Muscle of leg (tissue), 11 donors: Measurements from ENCODE around the gene OSBPL8. TPM values are rescaled to one million over a fixed set of nuclear protein-coding genes. Genes with fewer than 3 reads are reported as not detected.
"Not testable (repeated sequence)": the region's sequence is repeated elsewhere in the genome, so short reads cannot be mapped to it uniquely, and the experiment has no call there.

Experiments
- DNase-seq: peaks from one replicate; pipeline ENCODE4 v3.0.0; 2013
- H3K27ac ChIP-seq: one replicate; pipeline ENCODE4 v1.5.1; 2013; ENCODE audit warnings: mild to moderate bottlenecking, low read length, control low read depth
- H3K27me3 ChIP-seq: one replicate; pipeline ENCODE4 v1.6.1; 2013; ENCODE audit warnings: low read length; ENCODE audit not compliant: control insufficient read depth, insufficient read depth
- H3K36me3 ChIP-seq: one replicate; pipeline ENCODE4 v1.6.1; 2013; ENCODE audit warnings: low read length; ENCODE audit not compliant: control insufficient read depth, insufficient read depth
- H3K4me1 ChIP-seq: one replicate; pipeline ENCODE4 v1.6.1; 2013; ENCODE audit warnings: low read length; ENCODE audit not compliant: control insufficient read depth, insufficient read depth
- H3K4me3 ChIP-seq: one replicate; pipeline ENCODE4 v1.5.1; 2013; ENCODE audit warnings: low read length, control low read depth
- H3K9me3 ChIP-seq: replicated peaks from 2 replicates; pipeline ENCODE4 v1.6.1; 2013; ENCODE audit warnings: low read depth, low read length; ENCODE audit not compliant: control insufficient read depth
- WGBS: methylation state at CpG from one replicate; pipeline ENCODE4 v1.1.5; 2013; ENCODE audit warnings: missing lambda C conversion rate; ENCODE audit not compliant: insufficient coverage; 5-methylcytosine and 5-hydroxymethylcytosine counted together
- polyA plus RNA-seq, 8 donors: library from polyadenylated mRNA; unstranded; fragments of 120-200 nt; gene quantifications; one replicate each; pipeline versions ENCODE4 v1.2.1 to v1.2.3, GENCODE V29; 2013; ENCODE audit warnings: inconsistent platforms in 1 of 8, low replicate concordance in 1 of 8; ENCODE audit not compliant: insufficient read length in 8 of 8, insufficient read depth in 1 of 8
- total RNA-seq: library from RNA; stranded (reverse); fragments of 120-200 nt; gene quantifications from one replicate; pipeline ENCODE4 v1.2.4, GENCODE V29; 2013

Gene OSBPL8
- total and polyA plus RNA-seq, 9 donors, result 14.5 to 36.4 (median 26.2) TPM

GRCh38 chr12:76472862-76473261 is 86.7 kb downstream of the OSBPL8 start:
- not testable (repeated sequence) for H3K36me3 ChIP-seq, H3K4me3 ChIP-seq, H3K27ac ChIP-seq, H3K27me3 ChIP-seq, DNase-seq, H3K9me3 ChIP-seq, H3K4me1 ChIP-seq
- no CpG with 5 or more reads among the region's 8 CpGs for WGBS

DNA sequence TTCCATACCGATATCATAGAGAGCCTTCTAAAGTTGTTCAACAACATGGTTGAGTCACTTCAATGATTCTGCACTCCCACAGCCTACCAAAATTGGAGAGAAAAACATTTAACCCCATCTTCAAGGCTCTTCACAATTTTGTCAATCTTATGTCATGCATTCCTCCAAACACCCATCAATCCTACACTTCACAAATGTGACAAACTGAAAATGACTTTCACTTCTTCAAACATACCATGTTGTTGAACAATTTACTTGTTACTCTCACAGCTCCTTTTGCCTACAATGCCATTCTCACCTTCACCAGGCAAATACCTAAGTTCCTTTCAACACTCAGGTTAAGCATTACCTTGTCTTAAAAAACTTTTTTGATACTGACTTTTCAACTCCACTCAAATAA is 88.0 kb downstream of the OSBPL8 start:
- H3K9me3 ChIP-seq, result no peaks in the 10 kb centered on the region
- 94% methylated on average over 1 of the region's 1 CpG for WGBS
- no peak overlapping the region for H3K27ac ChIP-seq
- H3K4me1 ChIP-seq, result no peaks in the 10 kb centered on the region
- no peak for DNase-seq
- no peaks in the 10 kb centered on the region for H3K27me3 ChIP-seq
- no peak overlapping the region for H3K4me3 ChIP-seq
- no peaks in the 10 kb centered on the region for H3K36me3 ChIP-seq

GRCh38 chr12:76470028-76470939 is 89.3 kb downstream of the OSBPL8 start:
- H3K9me3 ChIP-seq, result no peaks in the 10 kb centered on the region
- WGBS, result 0% methylated on average over 1 of the region's 7 CpGs
- H3K4me1 ChIP-seq, result no peaks in the 10 kb centered on the region
- peak overlapping the region; percentile 33 for H3K27ac ChIP-seq
- H3K4me3 ChIP-seq, result no peak overlapping the region
- no peaks in the 10 kb centered on the region for H3K27me3 ChIP-seq
- DNase-seq, result peak; percentile 65
- H3K36me3 ChIP-seq, result no peaks in the 10 kb centered on the region

GRCh38 chr12:76464631-76465166 is 94.9 kb downstream of the OSBPL8 start:
- H3K27me3 ChIP-seq, result no peaks in the 10 kb centered on the region
- WGBS, result 73% methylated on average over 3 of the region's 5 CpGs
- DNase-seq, result no peak
- no peaks in the 10 kb centered on the region for H3K4me1 ChIP-seq
- H3K9me3 ChIP-seq, result no peaks in the 10 kb centered on the region
- H3K36me3 ChIP-seq, result no peaks in the 10 kb centered on the region
- no peak overlapping the region for H3K27ac ChIP-seq
- no peak overlapping the region for H3K4me3 ChIP-seq

DNA sequence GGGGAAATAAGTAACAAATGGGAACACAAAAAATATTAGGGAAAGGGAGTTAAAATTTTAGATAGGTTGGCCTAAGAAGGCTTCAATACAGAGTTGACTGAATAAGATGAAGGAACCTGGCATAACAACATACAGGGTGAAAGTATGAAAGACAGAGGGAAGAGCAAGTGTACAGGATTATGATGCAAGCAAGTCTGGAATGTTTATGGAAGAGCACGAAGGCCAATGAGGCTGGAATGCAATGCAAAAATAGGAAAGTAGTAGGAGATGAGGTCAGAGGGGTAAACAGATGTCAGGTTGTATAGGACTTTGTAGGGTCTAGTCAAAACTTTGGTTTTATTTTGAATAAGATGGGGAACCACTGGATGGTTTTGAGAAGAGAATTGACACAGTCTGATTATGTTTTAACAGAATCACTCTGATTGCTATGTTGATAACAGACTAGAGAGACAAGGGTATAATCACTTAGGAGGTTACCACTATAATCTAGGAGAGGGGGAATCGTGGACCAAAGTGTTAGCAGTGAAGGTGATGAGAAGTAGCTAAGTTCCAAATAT is 96.8 kb downstream of the OSBPL8 start:
- no peaks in the 10 kb centered on the region for H3K9me3 ChIP-seq
- H3K27ac ChIP-seq, result no peak overlapping the region
- 77% methylated on average over 1 of the region's 2 CpGs for WGBS
- no peaks in the 10 kb centered on the region for H3K36me3 ChIP-seq
- no peak overlapping the region for H3K4me3 ChIP-seq
- no peaks in the 10 kb centered on the region for H3K4me1 ChIP-seq
- H3K27me3 ChIP-seq, result no peaks in the 10 kb centered on the region
- no peak for DNase-seq

- DNase-seq, result no peak
- no peaks in the 10 kb centered on the region for H3K36me3 ChIP-seq
- no peaks in the 10 kb centered on the region for H3K9me3 ChIP-seq
- H3K27me3 ChIP-seq, result no peaks in the 10 kb centered on the region
- H3K4me3 ChIP-seq, result no peak overlapping the region
- no peak overlapping the region for H3K27ac ChIP-seq
- H3K4me1 ChIP-seq, result no peaks in the 10 kb centered on the region
Measured at GRCh38 chr12:76460807-76461206, 98.8 kb downstream of the OSBPL8 start.

DNA sequence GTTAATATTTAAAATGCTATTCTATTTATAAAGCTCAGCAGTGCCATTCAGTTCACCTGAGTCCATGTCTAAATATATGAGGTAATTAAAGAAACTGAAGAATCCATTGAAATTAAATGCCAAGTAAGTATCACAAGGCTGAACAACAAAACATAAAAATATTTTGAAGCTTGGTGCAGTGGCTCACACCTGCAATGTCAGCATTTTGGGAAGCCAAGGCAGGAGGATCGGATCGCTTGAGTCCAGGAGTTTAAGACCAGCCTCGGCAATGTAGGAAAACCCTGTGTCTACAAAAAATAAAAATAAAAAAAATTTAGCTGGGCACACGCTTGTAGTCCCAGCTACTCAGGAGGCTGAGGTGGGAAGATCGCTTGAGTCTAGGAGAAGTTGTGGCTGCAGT is 101.8 kb downstream of the OSBPL8 start:
- WGBS, result no CpG with 5 or more reads among the region's 5 CpGs
- H3K27me3 ChIP-seq, result no peaks in the 10 kb centered on the region
- H3K4me1 ChIP-seq, result no peaks in the 10 kb centered on the region
- H3K4me3 ChIP-seq, result no peak overlapping the region
- H3K9me3 ChIP-seq, result no peaks in the 10 kb centered on the region
- H3K27ac ChIP-seq, result no peak overlapping the region
- no peaks in the 10 kb centered on the region for H3K36me3 ChIP-seq
- DNase-seq, result no peak

- Histone ChIP-seq H3K4me3 (no peak overlapping the region), H3K36me3 (no peaks in the 10 kb centered on the region), H3K27me3 (no peaks in the 10 kb centered on the region), H3K27ac (no peak overlapping the region), H3K9me3 (no peaks in the 10 kb centered on the region), H3K4me1 (no peaks in the 10 kb centered on the region)
- whole genome bisulfite sequencing, result no CpG with 5 or more reads among the region's 7 CpGs
- no peak for DNase-seq
Measured at GRCh38 chr12:76457010-76457409, 102.6 kb downstream of the OSBPL8 start.

DNA sequence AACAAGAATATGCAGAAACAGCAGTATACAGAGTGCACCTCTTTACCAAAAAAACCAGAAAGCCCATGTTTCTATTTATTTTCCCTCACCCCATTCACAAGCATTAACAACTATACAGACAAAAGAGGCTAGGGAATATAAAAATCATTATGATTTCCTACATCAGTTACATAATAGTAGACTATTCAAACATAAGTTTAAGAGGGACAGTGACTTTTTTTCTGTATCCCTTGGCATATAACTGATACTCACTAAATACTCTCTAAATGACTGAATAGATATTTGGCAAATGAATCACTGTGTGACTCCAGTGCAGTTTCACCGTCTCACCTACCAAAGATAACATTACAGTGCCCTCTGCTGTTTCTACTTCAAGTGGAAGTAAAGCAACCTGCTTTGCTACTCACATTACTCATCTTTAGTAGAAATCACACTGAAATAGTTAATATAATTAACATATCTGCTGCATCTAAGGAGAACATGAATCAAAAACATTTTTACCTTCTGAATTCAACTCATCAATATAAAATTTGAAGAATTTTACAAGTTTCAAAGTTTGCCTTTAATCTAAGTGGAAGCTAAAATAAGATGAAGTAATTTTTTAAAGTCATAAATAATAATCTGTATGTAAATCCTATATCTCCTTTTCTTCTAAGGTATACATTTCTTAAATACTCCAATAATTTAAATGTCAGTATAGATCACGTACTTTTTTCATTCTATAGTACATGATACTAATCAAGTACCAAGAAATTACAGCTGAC is 103.8 kb downstream of the OSBPL8 start:
- DNase-seq, result peak; percentile 61

DNA sequence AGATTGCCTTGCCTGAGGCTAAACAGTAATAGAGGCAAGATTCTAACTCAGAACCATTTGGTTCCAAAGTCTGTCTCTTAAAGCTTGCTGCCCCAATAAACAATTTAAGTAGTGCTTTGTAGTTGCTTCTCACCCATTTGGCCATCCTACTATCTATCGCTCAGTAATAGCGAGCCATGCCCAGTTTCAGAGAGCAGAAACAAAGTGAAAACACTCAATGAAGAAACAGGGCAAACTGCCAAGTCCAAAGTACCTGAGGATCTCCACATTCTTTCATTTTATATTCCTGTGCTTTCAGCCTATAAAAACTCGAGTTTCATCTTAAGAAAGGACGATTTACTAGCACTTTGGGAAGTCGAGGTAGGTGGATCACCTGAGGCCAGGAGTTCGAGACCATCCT is 108.0 kb downstream of the OSBPL8 start:
- Histone ChIP-seq H3K27me3 (no peaks in the 10 kb centered on the region), H3K9me3 (no peaks in the 10 kb centered on the region), H3K27ac (no peak overlapping the region), H3K36me3 (peaks cover 2% of the 10 kb centered on the region), H3K4me3 (no peak overlapping the region), H3K4me1 (no peaks in the 10 kb centered on the region)
- WGBS, result 94% methylated on average over 6 of the region's 6 CpGs
- DNase-seq, result no peak

More for the DNA sequence above, 103.8 kb downstream of the OSBPL8 start:
- Histone ChIP-seq H3K4me1 (no peaks in the 10 kb centered on the region), H3K27me3 (no peaks in the 10 kb centered on the region), H3K4me3 (no peak overlapping the region), H3K36me3 (no peaks in the 10 kb centered on the region), H3K27ac (no peak overlapping the region), H3K9me3 (no peaks in the 10 kb centered on the region)
- WGBS, result no CpG with 5 or more reads among the region's 2 CpGs
